Omental fat pad (tissue), 4 donors: Measurements from ENCODE around the gene ZNF862. TPM values are rescaled to one million over a fixed set of nuclear protein-coding genes. Genes with fewer than 3 reads are reported as not detected.

Experiments
- ATAC-seq: fragments of 150-250 bp; one replicate; pipeline ENCODE4 v1.9.1; 2016; ENCODE audit warnings: mild to moderate bottlenecking, moderate library complexity; ENCODE audit not compliant: low FRiP score
- DNase-seq: peaks from one replicate; pipeline ENCODE4 v3.0.0-alpha.2; 2019; ENCODE audit warnings: low spot score
- CTCF ChIP-seq, 3 donors: fragments of 450-650 bp; IDR thresholded peaks; one replicate each; pipeline ENCODE4 v1.5.1; 2016 to 2017; ENCODE audit warnings: antibody characterized with exemption in 3 of 3, mild to moderate bottlenecking in 3 of 3, moderate library complexity in 2 of 3
- total RNA-seq, 4 donors: library from RNA; depleted of rRNA; stranded (reverse); fragments of >200 nt; gene quantifications; one replicate each; pipeline ENCODE4 v1.1.0, GENCODE V29; 2016

Gene ZNF862
- total RNA-seq, 4 donors from 2014 or later: 4.4 to 20.6 (median 10.4) TPM

GRCh38 chr7:149800169-149800555 lies 38.0 kb upstream of the ZNF862 start:
- ATAC-seq (no peak), DNase-seq (no peak)
- TF ChIP-seq CTCF (IDR thresholded peaks at IDR 0.05): no peak

GRCh38 chr7:149801002-149801566 lies 37.1 kb upstream of the ZNF862 start:
- no peak for ATAC-seq
- no peak for TF ChIP-seq CTCF (IDR thresholded peaks at IDR 0.05)
- no peak for DNase-seq

- no peak for ATAC-seq
- no peak for TF ChIP-seq CTCF (IDR thresholded peaks at IDR 0.05)
Observed at GRCh38 chr7:149801816-149802215, 36.4 kb upstream of the ZNF862 start.

GRCh38 chr7:149802966-149803365 lies 35.2 kb upstream of the ZNF862 start:
- DNase-seq: no peak
- TF ChIP-seq CTCF (IDR thresholded peaks at IDR 0.05): no peak
- no peak for ATAC-seq

More at GRCh38 chr7:149801816-149802215, 36.4 kb upstream of the ZNF862 start:
- DNase-seq: no peak

- no peak for TF ChIP-seq CTCF (IDR thresholded peaks at IDR 0.05)
- ATAC-seq: no peak
- DNase-seq: no peak
Observed at GRCh38 chr7:149803551-149804074, 34.6 kb upstream of the ZNF862 start.

- no peak for TF ChIP-seq CTCF (IDR thresholded peaks at IDR 0.05)
- no peak for DNase-seq
- ATAC-seq: no peak
Observed at GRCh38 chr7:149804106-149804505, 34.1 kb upstream of the ZNF862 start.

GRCh38 chr7:149806726-149807125 lies 31.4 kb upstream of the ZNF862 start:
- ATAC-seq (no peak), DNase-seq (no peak)
- no peak for TF ChIP-seq CTCF (IDR thresholded peaks at IDR 0.05)
